Occipital lobe (tissue), 2 donors: ENCODE data around the gene CTIF. TPM values are rescaled to one million over a fixed set of nuclear protein-coding genes. Genes with fewer than 3 reads are reported as not detected.

Experiments
- DNase-seq: peaks from one replicate; lab custom pipeline; 2025; lab: John Stamatoyannopoulos, UW
- total RNA-seq: library from RNA; depleted of rRNA; stranded (reverse); fragments of >200 nt; gene quantifications from one replicate; pipeline ENCODE4 v1.2.3, GENCODE V29; 2014

CTIF gene
- total RNA-seq, 1 donor from 2014 or later = 55.1 TPM

- no peak for DNase-seq
Observed at GRCh38 chr18:48879008-48879431, 340.2 kb downstream of the CTIF start.

- no peak for DNase-seq
Observed at GRCh38 chr18:48880931-48881330, 342.1 kb downstream of the CTIF start.

- no peak for DNase-seq
Observed at GRCh38 chr18:48882379-48882778, 343.5 kb downstream of the CTIF start.

GRCh38 chr18:48884306-48884705 lies 345.5 kb downstream of the CTIF start:
- DNase-seq = no peak

- no peak for DNase-seq
Observed at GRCh38 chr18:48884771-48885170, 345.9 kb downstream of the CTIF start.

- no peak for DNase-seq
Observed at GRCh38 chr18:48885266-48885923, 346.6 kb downstream of the CTIF start.

- no peak for DNase-seq
Observed at GRCh38 chr18:48885924-48886400, 347.1 kb downstream of the CTIF start.

- DNase-seq = no peak
Observed at GRCh38 chr18:48886520-48887293, 347.9 kb downstream of the CTIF start.

- no peak for DNase-seq
Observed at GRCh38 chr18:48887294-48887904, 348.6 kb downstream of the CTIF start.

- no peak for DNase-seq
Observed at GRCh38 chr18:48887905-48888772, 349.3 kb downstream of the CTIF start.

- DNase-seq = no peak
Observed at GRCh38 chr18:48888773-48889080, 349.9 kb downstream of the CTIF start.

GRCh38 chr18:48889115-48889941 lies 350.5 kb downstream of the CTIF start:
- DNase-seq = no peak

- no peak for DNase-seq
Observed at GRCh38 chr18:48889981-48890762, 351.3 kb downstream of the CTIF start.

- no peak for DNase-seq
Observed at GRCh38 chr18:48891721-48892120, 352.9 kb downstream of the CTIF start.

GRCh38 chr18:48892146-48892855 lies 353.5 kb downstream of the CTIF start:
- DNase-seq = no peak

GRCh38 chr18:48893061-48893607 lies 354.3 kb downstream of the CTIF start:
- DNase-seq = no peak

- DNase-seq = no peak
Observed at GRCh38 chr18:48893608-48894600, 355.1 kb downstream of the CTIF start.
